OCI-LY7 (cell line): ENCODE measurements around the gene CTNNA3. TPM values are rescaled to one million over a fixed set of nuclear protein-coding genes. Genes with fewer than 3 reads are reported as not detected.
"Not testable (repeated sequence)": the region's sequence is repeated elsewhere in the genome, so short reads cannot be mapped to it uniquely, and the experiment has no call there.

Source experiments
- BruUV-seq: library from RNA; stranded (reverse); fragments of 400-500 nt; replicated peaks from 2 replicates; lab custom pipeline; 2021; lab: Mats Ljungman, UMichigan
- CTCF ChIA-PET: fragments of 300-600 bp; sonication (Branson Sonifier 250); formaldehyde crosslinking; loops from one replicate; lab custom pipeline; 2022; ENCODE audit warnings: antibody characterized with exemption; ENCODE audit not compliant: unreplicated experiment; lab: Charles Lee
- POLR2A ChIA-PET: fragments of 300-600 bp; sonication (Branson Sonifier 250); formaldehyde crosslinking; loops from one replicate; lab custom pipeline; 2022; ENCODE audit warnings: antibody characterized with exemption; lab: Charles Lee
- DNase-seq: peaks from one replicate; pipeline ENCODE4 v3.0.0-alpha.2; 2015; ENCODE audit warnings: low spot score
- H2AFZ ChIP-seq: fragments of 200-600 bp; sonication (generic), shearing (Covaris generic); 2 replicates; pipeline ENCODE4 v1.6.1; 2014; ENCODE audit warnings: mild to moderate bottlenecking, antibody characterized with exemption, low read length, moderate library complexity
- H3K27ac ChIP-seq: fragments of 200-600 bp; sonication (generic); 2 replicates; pipeline ENCODE4 v1.5.1; 2014; ENCODE audit warnings: mixed run types, low read depth, mild to moderate bottlenecking, moderate library complexity, low read length, inconsistent platforms; ENCODE audit not compliant: poor library complexity, severe bottlenecking
- H3K36me3 ChIP-seq: fragments of 200-600 bp; sonication (generic); 2 replicates; pipeline ENCODE4 v1.6.1; 2014; ENCODE audit warnings: mild to moderate bottlenecking, antibody characterized with exemption, low read length, moderate library complexity, mixed read lengths; ENCODE audit not compliant: insufficient read depth
- H3K4me1 ChIP-seq: fragments of 200-600 bp; sonication (generic); 2 replicates; pipeline ENCODE4 v1.5.1; 2014; ENCODE audit warnings: mild to moderate bottlenecking, low read length; ENCODE audit not compliant: insufficient read depth, poor library complexity, severe bottlenecking
- H3K4me2 ChIP-seq: fragments of 200-600 bp; sonication (generic); 2 replicates; pipeline ENCODE4 v1.6.1; 2014; ENCODE audit warnings: mild to moderate bottlenecking, low read length
- H3K4me3 ChIP-seq: fragments of 200-600 bp; sonication (generic); 2 replicates; pipeline ENCODE4 v1.5.1; 2014; ENCODE audit warnings: mild to moderate bottlenecking, low read depth, low read length; ENCODE audit not compliant: poor library complexity, severe bottlenecking
- H3K79me2 ChIP-seq: fragments of 200-600 bp; sonication (generic); 2 replicates; pipeline ENCODE4 v1.6.1; 2016; ENCODE audit warnings: low read depth, mild to moderate bottlenecking, low read length, moderate library complexity, mixed read lengths; ENCODE audit not compliant: insufficient read depth
- H3K9me2 ChIP-seq: fragments of 200-600 bp; sonication (generic); 2 replicates; pipeline ENCODE4 v1.6.1; 2016; ENCODE audit warnings: mild to moderate bottlenecking, low read length, mixed read lengths; ENCODE audit not compliant: insufficient read depth
- H3K9me3 ChIP-seq: fragments of 200-600 bp; sonication (generic); 2 replicates; pipeline ENCODE4 v1.6.1; 2014; ENCODE audit warnings: mild to moderate bottlenecking, mixed run types, low read length, mixed read lengths
- H4K20me1 ChIP-seq: fragments of 200-600 bp; sonication (generic); 2 replicates; pipeline ENCODE4 v1.6.1; 2014; ENCODE audit warnings: mild to moderate bottlenecking, antibody characterized with exemption, low read length, moderate library complexity, mixed read lengths; ENCODE audit not compliant: insufficient read depth
- EZH2phosphoT487 ChIP-seq: fragments of 200-600 bp; sonication (generic); IDR thresholded peaks from 2 replicates; pipeline ENCODE4 v1.6.1; 2018; ENCODE audit warnings: low read depth, borderline replicate concordance, mild to moderate bottlenecking, mixed run types, antibody characterized with exemption, low read length, moderate library complexity, mixed read lengths
- intact Hi-C: fragments of 100-400 bp; cut with micrococcal nuclease; formaldehyde crosslinking; loops from one replicate; pipeline ENCODE4 v1.10.0; 2022; ENCODE audit not compliant: unreplicated experiment
- total RNA-seq, 2 experiments: library from RNA; depleted of rRNA in 1 of 2; stranded (reverse); fragments of >200 nt in 1 of 2; shearing (Covaris generic) in 1 of 2; gene quantifications; 2 replicates each; pipeline ENCODE4 v1.2.3, GENCODE V29; 2014 to 2022
- TF ChIP-seq, protein P1 (sequence below): fragments of 200-600 bp; sonication (generic); conservative IDR thresholded peaks from 2 replicates; pipeline ENCODE4 v1.5.1; 2014; ENCODE audit warnings: mild to moderate bottlenecking, antibody characterized with exemption, low read length, moderate library complexity, mixed read lengths

Gene CTNNA3
- total RNA-seq, 2 experiments from 2014 or later = not detected

DNA sequence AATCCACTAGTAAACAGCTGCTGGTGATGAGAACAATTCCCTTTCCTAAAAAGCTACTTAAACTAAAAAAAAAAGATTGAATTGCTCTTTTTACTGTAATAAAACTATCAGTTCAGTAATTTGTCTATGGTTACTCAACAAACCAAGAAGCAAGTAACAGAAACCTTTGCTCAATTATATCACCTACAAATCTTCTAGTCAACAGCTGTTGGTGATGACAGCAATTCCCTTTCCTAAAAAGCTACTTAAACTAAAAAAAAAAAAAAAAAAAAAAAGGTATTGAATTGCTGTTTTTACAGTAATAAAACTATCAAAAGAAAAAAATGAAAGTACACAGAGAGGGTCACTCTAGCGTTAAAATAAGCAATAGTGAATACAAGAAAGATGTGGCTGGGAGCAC lies 158.1 kb downstream of the CTNNA3 start:
- TF ChIP-seq EZH2phosphoT487 = no peak
- TF ChIP-seq, protein P1, sequence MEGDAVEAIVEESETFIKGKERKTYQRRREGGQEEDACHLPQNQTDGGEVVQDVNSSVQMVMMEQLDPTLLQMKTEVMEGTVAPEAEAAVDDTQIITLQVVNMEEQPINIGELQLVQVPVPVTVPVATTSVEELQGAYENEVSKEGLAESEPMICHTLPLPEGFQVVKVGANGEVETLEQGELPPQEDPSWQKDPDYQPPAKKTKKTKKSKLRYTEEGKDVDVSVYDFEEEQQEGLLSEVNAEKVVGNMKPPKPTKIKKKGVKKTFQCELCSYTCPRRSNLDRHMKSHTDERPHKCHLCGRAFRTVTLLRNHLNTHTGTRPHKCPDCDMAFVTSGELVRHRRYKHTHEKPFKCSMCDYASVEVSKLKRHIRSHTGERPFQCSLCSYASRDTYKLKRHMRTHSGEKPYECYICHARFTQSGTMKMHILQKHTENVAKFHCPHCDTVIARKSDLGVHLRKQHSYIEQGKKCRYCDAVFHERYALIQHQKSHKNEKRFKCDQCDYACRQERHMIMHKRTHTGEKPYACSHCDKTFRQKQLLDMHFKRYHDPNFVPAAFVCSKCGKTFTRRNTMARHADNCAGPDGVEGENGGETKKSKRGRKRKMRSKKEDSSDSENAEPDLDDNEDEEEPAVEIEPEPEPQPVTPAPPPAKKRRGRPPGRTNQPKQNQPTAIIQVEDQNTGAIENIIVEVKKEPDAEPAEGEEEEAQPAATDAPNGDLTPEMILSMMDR = no peak
- H2AFZ ChIP-seq = no peak overlapping the region
- no peaks in the 10 kb centered on the region for H3K79me2 ChIP-seq
- no peaks in the 10 kb centered on the region for H3K36me3 ChIP-seq
- intact Hi-C loops = no loop called here
- H3K4me1 ChIP-seq = no peaks in the 10 kb centered on the region
- no peak overlapping the region for H3K27ac ChIP-seq
- H3K9me2 ChIP-seq = no peaks in the 10 kb centered on the region
- H3K9me3 ChIP-seq = no peaks in the 10 kb centered on the region
- ChIA-PET CTCF (no interaction called here), POLR2A (interaction anchor here (0.6 to 1.2 kb wide), 4 partner anchors 11 to 713 kb away, joined by 3 to 5 read pairs (median 4); no protein-coding TSS in a partner anchor)
- H3K4me2 ChIP-seq = no peak overlapping the region
- H3K4me3 ChIP-seq = no peak overlapping the region
- BruUV-seq = no TSS peak
- H4K20me1 ChIP-seq = no peaks in the 10 kb centered on the region
- DNase-seq = no peak

DNA sequence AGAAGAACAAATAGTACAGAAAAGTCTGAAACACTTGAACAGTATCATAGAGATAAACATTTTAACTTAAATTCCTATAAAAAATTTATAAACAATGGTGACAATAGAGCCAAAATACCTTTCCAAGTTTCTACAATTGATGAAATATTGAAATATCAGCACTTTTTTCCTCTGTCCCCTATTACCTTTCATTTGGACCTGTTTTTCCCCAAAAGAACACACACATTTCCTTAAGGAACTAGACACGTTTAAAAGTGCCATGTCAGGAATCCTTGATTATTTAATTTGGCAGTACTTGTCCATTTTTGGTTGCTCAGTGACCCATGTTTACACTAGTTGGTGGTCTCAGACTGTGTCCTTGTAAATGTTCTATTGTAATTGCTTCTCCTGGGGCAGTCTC lies 162.6 kb downstream of the CTNNA3 start:
- Histone ChIP-seq H4K20me1 (no peaks in the 10 kb centered on the region), H2AFZ (no peak overlapping the region), H3K79me2 (no peaks in the 10 kb centered on the region), H3K9me3 (no peaks in the 10 kb centered on the region), H3K27ac (no peak overlapping the region), H3K4me2 (no peak overlapping the region), H3K36me3 (no peaks in the 10 kb centered on the region), H3K9me2 (no peaks in the 10 kb centered on the region), H3K4me3 (no peak overlapping the region), H3K4me1 (no peaks in the 10 kb centered on the region)
- ChIA-PET CTCF (no interaction called here), POLR2A (no interaction called here)
- intact Hi-C loops = no loop called here
- no peak for DNase-seq
- no TSS peak for BruUV-seq
- TF ChIP-seq, protein P1 = no peak
- no peak for TF ChIP-seq EZH2phosphoT487

DNA sequence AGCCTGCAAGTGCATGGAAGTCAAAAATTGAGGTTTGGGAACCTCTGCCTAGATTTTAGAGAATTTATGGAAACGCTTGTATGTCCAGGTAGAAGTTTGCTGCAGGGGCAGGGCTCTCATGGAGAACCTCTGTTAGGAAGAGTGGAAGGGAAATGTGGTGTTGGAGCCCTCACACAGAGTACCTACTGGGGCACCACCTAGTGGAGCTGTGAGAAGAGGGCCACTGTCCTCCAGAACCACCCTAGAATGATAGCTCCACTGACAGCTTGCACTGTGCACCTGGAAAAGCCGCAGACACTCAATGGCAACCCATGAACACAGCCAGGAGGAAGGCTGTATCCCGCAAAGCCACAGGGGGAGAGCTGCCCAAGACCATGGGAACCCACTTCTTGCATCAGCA lies 165.0 kb downstream of the CTNNA3 start:
- H3K4me1 ChIP-seq, H3K79me2 ChIP-seq, H3K4me2 ChIP-seq, H3K4me3 ChIP-seq, H4K20me1 ChIP-seq, intact Hi-C loops, BruUV-seq, H3K36me3 ChIP-seq, CTCF ChIA-PET, H2AFZ ChIP-seq, DNase-seq, H3K9me3 ChIP-seq, H3K27ac ChIP-seq, H3K9me2 ChIP-seq: not testable (repeated sequence)
- POLR2A ChIA-PET = interaction anchor here (0.8 to 1.1 kb wide), 2 partner anchors 9 to 10 kb away, joined by 3 read pairs; no protein-coding TSS in a partner anchor
- TF ChIP-seq, protein P1 = peak; percentile 25; the same call in 1 of the 2 replicates
